ENCODE data around the gene MAD2L1BP. TPM values are rescaled to one million over a fixed set of nuclear protein-coding genes. Genes with fewer than 3 reads are reported as not detected.
A peak's percentile ranks its signal among the peaks of the same experiment; 100 is the strongest.
"Not testable (repeated sequence)": the region's sequence is repeated elsewhere in the genome, so short reads cannot be mapped to it uniquely, and the experiment has no call there.

MAD2L1BP gene, protein sequence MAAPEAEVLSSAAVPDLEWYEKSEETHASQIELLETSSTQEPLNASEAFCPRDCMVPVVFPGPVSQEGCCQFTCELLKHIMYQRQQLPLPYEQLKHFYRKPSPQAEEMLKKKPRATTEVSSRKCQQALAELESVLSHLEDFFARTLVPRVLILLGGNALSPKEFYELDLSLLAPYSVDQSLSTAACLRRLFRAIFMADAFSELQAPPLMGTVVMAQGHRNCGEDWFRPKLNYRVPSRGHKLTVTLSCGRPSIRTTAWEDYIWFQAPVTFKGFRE
- 10 to 100 TPM; 37.9 to 41.1 TPM for total RNA-seq

GRCh38 chr6:43635387-43636307 is at the start of gene MAD2L1BP:
MAD2L1BP (plus strand) TSS chr6:43635840; CDS start chr6:43635876, 36 bp downstream.
- ATAC-seq (peak; percentile 86), DNase-seq (peak; percentile 92)
- Mint-ChIP-seq H3K4me3 (peak within 1 kb of the TSS; percentile 96), H3K36me3 (peaks cover 37% of the 10 kb centered on the region), H3K27ac (peak within 1 kb of the TSS; percentile 94), H3K9me3 (ENCODE audit: low read depth) (no peaks in the 10 kb centered on the region), H3K4me1 (peaks cover 55% of the 10 kb centered on the region), H3K27me3 (no peaks in the 10 kb centered on the region)
- CTCF ChIA-PET, result interaction anchor here (1.1 to 1.4 kb wide), 3 partner anchors 10 to 32 kb away, joined by 3 to 5 read pairs (median 4); no protein-coding TSS in a partner anchor

DNA sequence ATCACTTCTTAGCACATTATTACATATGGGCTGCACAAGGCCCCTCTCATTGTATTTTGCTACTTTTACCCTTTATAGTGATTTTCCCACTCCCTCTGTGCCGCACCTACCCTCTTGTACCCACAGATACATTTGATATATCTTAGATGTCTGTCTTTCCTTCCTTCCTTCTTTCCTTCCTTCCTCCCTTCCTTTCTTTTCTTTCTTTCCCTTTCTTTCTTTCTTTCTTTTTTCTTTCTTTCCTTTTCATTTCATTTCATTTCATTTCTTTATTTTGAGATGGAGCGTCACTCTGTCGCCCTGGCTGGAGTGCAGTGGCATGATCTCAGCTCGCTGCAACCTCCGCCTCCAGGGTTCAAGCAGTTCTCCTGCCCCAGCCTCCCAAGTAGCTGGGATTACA is 47.4 kb upstream of the MAD2L1BP start:
- H3K27ac Mint-ChIP-seq, result no peak overlapping the region

GRCh38 chr6:43589564-43589963 is 46.1 kb upstream of the MAD2L1BP start:
- H3K27ac Mint-ChIP-seq; ATAC-seq; H3K9me3 Mint-ChIP-seq (ENCODE audit: low read depth); H3K4me3 Mint-ChIP-seq; DNase-seq; H3K27me3 Mint-ChIP-seq: not testable (repeated sequence)
- H3K36me3 Mint-ChIP-seq, result peaks cover 48% of the 10 kb centered on the region
- H3K4me1 Mint-ChIP-seq, result peaks cover 18% of the 10 kb centered on the region
- CTCF ChIA-PET, result interaction anchor here (5.8 kb wide), 1 partner anchor 19 kb away, joined by 28 read pairs; no protein-coding TSS in a partner anchor

More for the DNA sequence above, 47.4 kb upstream of the MAD2L1BP start:
- peaks cover 60% of the 10 kb centered on the region for H3K36me3 Mint-ChIP-seq
- no peaks in the 10 kb centered on the region for H3K9me3 Mint-ChIP-seq (ENCODE audit: low read depth)
- ATAC-seq (no peak), DNase-seq (no peak)
- H3K27me3 Mint-ChIP-seq, result no peaks in the 10 kb centered on the region
- H3K4me1 Mint-ChIP-seq, result peaks cover 32% of the 10 kb centered on the region
- no peak overlapping the region for H3K4me3 Mint-ChIP-seq
- CTCF ChIA-PET, result no interaction called here

- DNase-seq (no peak), ATAC-seq (no peak)
- no peak overlapping the region for H3K4me3 Mint-ChIP-seq
- H3K27ac Mint-ChIP-seq, result no peak overlapping the region
- H3K36me3 Mint-ChIP-seq, result peaks cover 34% of the 10 kb centered on the region
- peaks cover 5% of the 10 kb centered on the region for H3K4me1 Mint-ChIP-seq
- H3K27me3 Mint-ChIP-seq, result no peaks in the 10 kb centered on the region
- no peaks in the 10 kb centered on the region for H3K9me3 Mint-ChIP-seq (ENCODE audit: low read depth)
- CTCF ChIA-PET, result interaction anchor here (0.9 to 5.8 kb wide), 2 partner anchors 14 to 181 kb away, joined by 3 to 28 read pairs; no protein-coding TSS in a partner anchor
Observed at GRCh38 chr6:43593938-43594337, 41.7 kb upstream of the MAD2L1BP start.

GRCh38 chr6:43600595-43600994 is 35.0 kb upstream of the MAD2L1BP start:
- DNase-seq (no peak), ATAC-seq (no peak)
- Mint-ChIP-seq H3K27me3 (no peaks in the 10 kb centered on the region), H3K4me3 (no peak overlapping the region), H3K4me1 (no peaks in the 10 kb centered on the region), H3K9me3 (ENCODE audit: low read depth) (no peaks in the 10 kb centered on the region), H3K27ac (no peak overlapping the region), H3K36me3 (peaks cover 47% of the 10 kb centered on the region)
- CTCF ChIA-PET, result interaction anchor here (1.3 kb wide), 1 partner anchor 22 kb away, joined by 3 read pairs; no protein-coding TSS in a partner anchor

DNA sequence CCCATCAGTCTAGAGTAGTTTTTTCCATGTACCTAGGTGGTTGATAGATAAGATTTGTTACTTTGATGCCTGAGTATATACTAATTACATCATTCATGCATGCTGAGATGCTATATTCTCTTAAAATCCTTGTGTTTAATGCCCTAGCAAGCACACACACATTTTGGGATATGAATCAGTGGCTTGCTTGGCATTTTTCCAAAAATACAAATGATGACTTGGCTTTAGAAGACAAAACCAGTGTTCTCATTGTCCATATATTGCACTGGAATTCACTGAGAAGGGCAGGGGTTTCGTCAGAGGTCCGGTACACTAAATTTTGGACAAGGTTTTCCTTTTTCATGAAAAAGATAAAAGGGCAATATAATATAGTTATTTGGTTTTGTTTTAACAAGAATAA is 31.5 kb upstream of the MAD2L1BP start:
- CTCF ChIA-PET, result interaction anchor here (1.1 to 1.3 kb wide), 2 partner anchors 10 to 63 kb away, joined by 3 to 4 read pairs; no protein-coding TSS in a partner anchor
- peaks cover 6% of the 10 kb centered on the region for H3K4me1 Mint-ChIP-seq
- no peak overlapping the region for H3K4me3 Mint-ChIP-seq
- peak overlapping the region; percentile 0 for H3K27ac Mint-ChIP-seq
- ATAC-seq (no peak), DNase-seq (no peak)
- H3K27me3 Mint-ChIP-seq, result no peaks in the 10 kb centered on the region
- no peaks in the 10 kb centered on the region for H3K9me3 Mint-ChIP-seq (ENCODE audit: low read depth)
- H3K36me3 Mint-ChIP-seq, result peaks cover 53% of the 10 kb centered on the region

- peaks cover 55% of the 10 kb centered on the region for H3K36me3 Mint-ChIP-seq
- CTCF ChIA-PET, result interaction anchor here (1.0 to 1.4 kb wide), 2 partner anchors 9 to 10 kb away, joined by 3 to 4 read pairs; no protein-coding TSS in a partner anchor
- H3K4me3 Mint-ChIP-seq, result no peak overlapping the region
- peaks cover 6% of the 10 kb centered on the region for H3K4me1 Mint-ChIP-seq
- ATAC-seq (no peak), DNase-seq (no peak)
- H3K27me3 Mint-ChIP-seq, result no peaks in the 10 kb centered on the region
- no peak overlapping the region for H3K27ac Mint-ChIP-seq
- no peaks in the 10 kb centered on the region for H3K9me3 Mint-ChIP-seq (ENCODE audit: low read depth)
Observed at GRCh38 chr6:43606019-43606418, 29.6 kb upstream of the MAD2L1BP start.

- ATAC-seq, result peak; percentile 64
Observed at GRCh38 chr6:43608310-43608763, 27.3 kb upstream of the MAD2L1BP start.

GRCh38 chr6:43608807-43609206 is 26.8 kb upstream of the MAD2L1BP start:
- Mint-ChIP-seq H3K9me3 (ENCODE audit: low read depth) (no peaks in the 10 kb centered on the region), H3K27me3 (no peaks in the 10 kb centered on the region), H3K4me3 (no peak overlapping the region), H3K36me3 (peaks cover 52% of the 10 kb centered on the region), H3K4me1 (peaks cover 6% of the 10 kb centered on the region), H3K27ac (peak overlapping the region; percentile 54)
- CTCF ChIA-PET, result interaction anchor here (0.7 to 3.1 kb wide), 11 partner anchors 12 to 77 kb away, joined by 3 to 28 read pairs (median 4); no protein-coding TSS in a partner anchor
- no peak for ATAC-seq
- DNase-seq, result no peak

More at GRCh38 chr6:43608310-43608763, 27.3 kb upstream of the MAD2L1BP start:
- DNase-seq, result peak; percentile 72
- H3K36me3 Mint-ChIP-seq, result peaks cover 52% of the 10 kb centered on the region
- peaks cover 6% of the 10 kb centered on the region for H3K4me1 Mint-ChIP-seq
- CTCF ChIA-PET, result interaction anchor here (0.7 to 3.1 kb wide), 19 partner anchors 11 to 469 kb away, joined by 3 to 28 read pairs (median 3); partner anchors contain the start of gene GTPBP2
- no peaks in the 10 kb centered on the region for H3K27me3 Mint-ChIP-seq
- no peaks in the 10 kb centered on the region for H3K9me3 Mint-ChIP-seq (ENCODE audit: low read depth)
- no peak overlapping the region for H3K4me3 Mint-ChIP-seq
- no peak overlapping the region for H3K27ac Mint-ChIP-seq

GRCh38 chr6:43609402-43609801 is 26.2 kb upstream of the MAD2L1BP start:
- H3K27me3 Mint-ChIP-seq, result no peaks in the 10 kb centered on the region
- peaks cover 52% of the 10 kb centered on the region for H3K36me3 Mint-ChIP-seq
- peaks cover 6% of the 10 kb centered on the region for H3K4me1 Mint-ChIP-seq
- no peak for DNase-seq
- ATAC-seq, result no peak
- CTCF ChIA-PET, result interaction anchor here (1.0 to 3.1 kb wide), 4 partner anchors 18 to 58 kb away, joined by 3 to 28 read pairs (median 5); no protein-coding TSS in a partner anchor
- no peaks in the 10 kb centered on the region for H3K9me3 Mint-ChIP-seq (ENCODE audit: low read depth)
- H3K4me3 Mint-ChIP-seq, result no peak overlapping the region
- no peak overlapping the region for H3K27ac Mint-ChIP-seq

- H3K36me3 Mint-ChIP-seq, result peaks cover 51% of the 10 kb centered on the region
- H3K27me3 Mint-ChIP-seq, result no peaks in the 10 kb centered on the region
- peaks cover 6% of the 10 kb centered on the region for H3K4me1 Mint-ChIP-seq
- H3K9me3 Mint-ChIP-seq (ENCODE audit: low read depth), result no peaks in the 10 kb centered on the region
- no peak overlapping the region for H3K4me3 Mint-ChIP-seq
- no peak overlapping the region for H3K27ac Mint-ChIP-seq
- ATAC-seq (no peak), DNase-seq (no peak)
- CTCF ChIA-PET, result interaction anchor here (0.9 kb wide), 1 partner anchor 465 kb away, joined by 3 read pairs; no protein-coding TSS in a partner anchor
Observed at GRCh38 chr6:43610431-43610830, 25.2 kb upstream of the MAD2L1BP start.

DNA sequence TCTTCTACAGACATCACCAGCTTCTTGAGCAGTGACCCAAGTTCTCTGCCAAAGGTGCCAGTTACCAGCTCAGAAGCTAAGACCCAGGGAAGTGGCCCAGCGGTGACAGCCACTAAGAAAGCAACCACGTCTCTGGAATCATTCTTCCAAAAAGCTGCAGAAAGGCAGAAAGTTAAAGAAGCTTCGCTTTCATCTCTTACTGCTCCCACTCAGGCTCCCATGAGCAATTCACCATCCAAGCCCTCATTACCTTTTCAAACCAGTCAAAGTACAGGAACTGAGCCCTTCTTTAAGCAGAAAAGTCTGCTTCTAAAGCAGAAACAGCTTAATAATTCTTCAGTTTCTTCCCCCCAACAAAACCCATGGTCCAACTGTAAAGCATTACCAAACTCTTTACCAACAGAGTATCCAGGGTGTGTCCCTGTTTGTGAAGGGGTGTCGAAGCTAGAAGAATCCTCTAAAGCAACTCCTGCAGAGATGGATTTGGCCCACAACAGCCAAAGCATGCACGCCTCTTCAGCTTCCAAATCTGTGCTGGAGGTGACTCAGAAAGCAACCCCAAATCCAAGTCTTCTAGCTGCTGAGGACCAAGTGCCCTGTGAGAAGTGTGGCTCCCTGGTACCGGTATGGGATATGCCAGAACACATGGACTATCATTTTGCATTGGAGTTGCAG is 21.8 kb upstream of the MAD2L1BP start:
- no peaks in the 10 kb centered on the region for H3K27me3 Mint-ChIP-seq
- no peak for ATAC-seq
- H3K36me3 Mint-ChIP-seq, result peaks cover 45% of the 10 kb centered on the region
- H3K4me3 Mint-ChIP-seq, result no peak overlapping the region
- CTCF ChIA-PET, result interaction anchor here (1.1 to 1.5 kb wide), 2 partner anchors 10 kb away, joined by 3 read pairs; no protein-coding TSS in a partner anchor
- no peak for DNase-seq
- peaks cover 2% of the 10 kb centered on the region for H3K4me1 Mint-ChIP-seq
- no peaks in the 10 kb centered on the region for H3K9me3 Mint-ChIP-seq (ENCODE audit: low read depth)
- peak overlapping the region; percentile 1 for H3K27ac Mint-ChIP-seq

Data from activated CD8-positive, alpha-beta memory T cell treated with anti-CD3 and anti-CD28 coated beads, Interleukin-2, amount 10 ng/mL, durations not matched to agents 7 days and 5 days (primary cell).